ENCODE measurements around the gene ATAD3A.
"Not testable (repeated sequence)": the region's sequence is repeated elsewhere in the genome, so short reads cannot be mapped to it uniquely, and the experiment has no call there.

GRCh38 chr1:1514376-1514775 is 2.4 kb downstream of the ATAD3A start:
- not testable (repeated sequence) for TF ChIP-seq CTCF (IDR thresholded peaks at IDR 0.05); POLR2AphosphoS5 (IDR thresholded peaks at IDR 0.05; ENCODE audit: low read depth, low read length); TCF7L2 (IDR thresholded peaks at IDR 0.05; ENCODE audit: low read depth, low read length); SIN3A (IDR thresholded peaks at IDR 0.05; ENCODE audit: borderline replicate concordance, insufficient read depth, low read depth, low read length)
